ENCODE data around the gene ARL13A.
"Not testable (repeated sequence)": the region's sequence is repeated elsewhere in the genome, so short reads cannot be mapped to it uniquely, and the experiment has no call there.

ARL13A gene

DNA sequence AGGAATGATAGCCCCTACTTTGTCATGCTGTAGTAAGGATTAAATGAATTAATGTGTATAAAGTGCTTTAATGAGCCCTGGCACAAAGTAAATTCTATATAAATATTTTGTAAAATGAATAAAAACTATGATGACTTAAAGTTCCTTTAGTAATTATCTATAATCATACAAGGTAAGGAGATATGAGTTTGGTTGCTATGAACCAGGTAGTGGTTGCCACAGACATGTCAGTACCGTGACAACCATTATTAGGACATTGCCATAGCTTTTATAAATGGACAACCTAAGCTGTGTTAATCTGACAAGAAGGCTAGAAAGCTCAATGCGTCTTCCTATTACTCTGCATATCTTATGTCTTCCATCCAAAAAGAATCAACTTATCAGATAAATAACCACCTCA is at the start of gene ARL13A:
ARL13A (plus strand) TSS at position 301 of the 400 bp plus-strand sequence. CDS start 3,982 bp downstream, outside the sequence.
- no peak for DNase-seq

DNA sequence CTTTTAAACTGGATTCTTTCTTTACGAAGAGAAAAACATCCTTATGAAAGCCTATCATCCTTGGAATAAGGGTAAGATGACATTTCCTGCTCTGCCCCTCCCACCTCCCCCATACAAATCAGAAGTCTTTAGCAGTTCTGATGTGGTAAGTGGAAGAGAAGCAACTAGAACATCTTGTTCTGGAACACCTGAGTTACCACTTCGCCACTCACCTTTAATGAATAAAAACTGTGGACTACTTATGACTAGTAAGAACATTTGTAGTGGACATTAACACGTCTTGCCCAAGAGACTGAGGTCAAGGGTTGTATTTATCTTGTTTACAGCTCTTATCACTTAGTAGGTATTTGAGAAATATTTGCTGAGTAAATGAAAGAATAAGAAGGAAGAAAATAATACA is 45.1 kb upstream of the ARL13A start:
- no peak for DNase-seq

DNA sequence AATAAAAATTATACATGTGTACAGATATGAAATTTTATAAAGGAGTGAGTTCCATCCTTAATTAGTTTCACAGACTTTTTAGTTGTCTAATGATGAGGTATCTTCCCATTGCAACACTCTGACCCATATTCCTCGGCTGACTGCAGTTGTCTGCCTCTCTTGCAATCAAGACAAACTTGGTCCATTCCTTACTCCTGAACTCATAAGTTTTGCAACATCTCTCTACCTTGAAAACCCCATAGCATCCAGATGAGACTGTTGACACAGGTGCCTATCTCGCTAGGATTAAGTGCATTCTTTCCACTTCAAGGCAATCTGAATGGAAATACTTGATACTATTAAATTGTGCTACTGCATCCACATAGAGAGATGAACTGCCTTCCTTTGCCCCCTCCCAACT is 43.1 kb upstream of the ARL13A start:
- peak; percentile 35 for DNase-seq

DNA sequence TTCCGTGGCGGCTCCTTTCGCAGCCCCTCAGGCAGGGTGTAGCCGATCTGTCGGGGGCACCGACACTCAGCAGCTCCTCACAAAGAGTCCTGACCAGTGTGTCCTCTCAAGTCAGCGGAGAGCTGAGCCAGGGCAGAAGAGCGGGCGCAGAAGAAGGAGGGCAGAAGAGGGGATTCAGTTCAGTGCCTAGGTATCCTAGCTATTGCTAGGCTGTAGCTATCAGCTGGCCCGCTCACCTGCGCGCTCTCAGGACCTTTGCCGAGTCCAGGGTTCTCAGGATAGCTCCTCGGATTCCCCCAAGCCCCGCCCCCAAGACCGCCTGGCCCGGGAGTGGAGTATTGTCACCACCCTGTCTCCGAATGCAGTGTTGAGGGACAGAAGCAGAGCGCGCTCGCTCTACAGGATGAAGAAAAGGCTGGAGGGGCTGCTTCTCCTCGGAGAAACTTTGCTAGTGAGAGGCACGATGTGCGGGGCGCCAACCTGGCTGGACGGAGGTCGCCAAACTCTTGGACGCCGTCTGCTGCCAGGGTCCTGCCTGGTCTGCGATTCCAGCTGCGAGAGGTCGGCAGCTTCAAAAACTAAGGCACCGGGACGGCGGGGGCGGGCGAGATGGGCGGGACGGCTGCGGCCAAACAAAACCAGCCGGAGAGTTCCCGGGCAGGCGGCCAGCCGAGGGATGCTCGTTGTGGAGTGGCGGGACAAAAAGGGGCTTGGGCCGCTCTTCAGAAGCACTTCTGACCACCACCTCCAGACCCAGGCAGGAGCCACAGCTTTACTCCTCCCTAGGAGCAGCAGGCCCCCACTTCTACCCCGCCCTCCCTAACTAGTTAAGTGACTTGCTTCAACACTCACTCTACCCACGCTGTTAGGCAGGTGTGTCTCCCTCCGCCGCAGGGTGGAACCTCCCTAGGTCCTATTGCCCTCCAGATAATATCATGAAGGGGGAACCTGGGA is 40.6 kb upstream of the ARL13A start, which contains the start of gene XKRX:
XKRX (minus strand) TSS at position 258 of the 954 bp plus-strand sequence. CDS start 613 bp downstream, outside the sequence.
- no peak for DNase-seq

DNA sequence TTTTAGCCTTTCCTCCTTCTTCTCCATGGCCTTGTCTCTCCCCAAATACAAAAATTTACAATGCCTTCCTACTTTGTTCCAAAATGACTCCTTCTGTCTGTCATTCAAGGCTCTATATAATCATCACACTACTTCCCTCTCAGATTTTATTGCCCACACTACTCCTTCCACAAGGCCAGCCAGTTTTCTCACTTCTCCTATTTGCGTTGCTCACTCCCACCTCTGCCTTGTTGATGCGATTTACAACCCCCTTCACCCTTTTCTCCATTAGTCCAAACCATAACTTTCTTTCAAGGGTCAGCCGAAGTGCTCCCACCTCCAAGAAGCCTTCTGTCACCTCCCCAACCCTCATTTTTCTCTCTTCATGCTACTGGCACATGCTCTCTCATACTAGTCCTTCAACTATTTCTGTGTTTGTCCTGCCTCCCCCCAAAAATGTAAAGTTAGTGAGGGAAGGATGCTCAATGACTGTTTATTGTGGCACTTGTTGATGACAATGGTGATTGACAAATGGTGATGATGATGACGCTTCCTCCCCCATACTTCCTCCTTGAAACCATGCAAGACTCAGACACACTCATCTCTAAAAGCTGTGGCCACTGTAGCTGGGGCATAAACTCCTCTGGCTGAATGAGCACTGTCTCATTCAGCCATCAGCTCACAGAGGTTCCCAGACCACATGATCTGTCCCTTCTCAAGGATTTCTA is 38.1 kb upstream of the ARL13A start:
- DNase-seq = no peak

DNA sequence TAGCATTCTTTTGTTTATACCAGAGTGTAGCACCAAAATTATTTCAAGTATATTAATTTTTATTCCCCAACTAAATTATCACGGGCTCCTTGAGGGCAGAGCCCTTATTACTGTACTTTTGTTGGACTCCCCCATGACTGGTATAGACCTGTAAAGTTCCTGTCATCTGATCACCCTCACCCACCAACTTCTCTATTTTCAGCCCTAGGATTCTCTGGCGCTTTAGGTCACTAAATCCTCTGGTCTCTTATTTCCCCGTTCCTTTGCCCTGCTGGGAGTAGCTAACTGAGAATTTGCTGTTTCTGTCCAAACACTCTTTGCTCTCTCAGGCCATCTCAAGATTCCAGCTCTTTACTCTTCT is 37.6 kb upstream of the ARL13A start:
- DNase-seq = no peak

DNA sequence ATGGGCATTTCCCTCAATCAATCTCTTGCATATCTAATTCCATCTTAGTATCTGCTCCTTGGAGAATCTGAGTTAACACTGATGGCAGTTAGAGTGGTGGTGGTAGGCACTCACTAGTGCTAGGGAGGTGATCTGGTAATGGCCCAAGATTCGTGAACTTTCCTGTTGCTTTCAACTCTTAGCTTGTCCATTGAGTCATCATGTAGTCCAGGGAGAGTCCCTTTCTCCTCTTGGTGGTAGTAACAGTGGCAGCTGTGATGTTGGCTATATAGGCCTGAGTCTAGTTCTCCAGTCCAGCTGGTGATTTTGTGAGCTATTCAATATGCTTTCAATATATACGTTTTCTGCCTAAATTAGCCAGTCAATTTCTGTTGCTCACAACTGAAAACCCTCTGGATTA is 33.7 kb upstream of the ARL13A start:
- no peak for DNase-seq

DNA sequence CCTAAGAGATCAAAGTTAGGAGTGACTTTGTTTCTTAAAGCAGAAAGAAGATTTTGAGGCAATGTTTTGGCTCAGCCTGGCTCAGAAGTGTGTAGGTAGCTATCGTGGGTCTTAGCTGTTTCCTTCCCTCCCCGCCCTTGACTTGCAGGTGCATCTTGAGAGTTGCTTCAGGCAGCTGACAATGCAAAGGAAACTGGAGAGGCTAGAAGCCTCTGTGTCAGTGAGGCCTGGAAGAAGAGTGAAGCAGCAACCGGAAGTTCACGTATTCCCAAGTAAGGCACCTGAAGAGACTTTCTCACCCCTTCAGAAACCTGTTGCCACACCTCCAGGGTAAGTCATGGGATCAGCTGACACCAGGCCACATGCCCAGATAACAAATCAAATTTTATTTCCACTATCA is 30.2 kb upstream of the ARL13A start:
- DNase-seq = no peak

DNA sequence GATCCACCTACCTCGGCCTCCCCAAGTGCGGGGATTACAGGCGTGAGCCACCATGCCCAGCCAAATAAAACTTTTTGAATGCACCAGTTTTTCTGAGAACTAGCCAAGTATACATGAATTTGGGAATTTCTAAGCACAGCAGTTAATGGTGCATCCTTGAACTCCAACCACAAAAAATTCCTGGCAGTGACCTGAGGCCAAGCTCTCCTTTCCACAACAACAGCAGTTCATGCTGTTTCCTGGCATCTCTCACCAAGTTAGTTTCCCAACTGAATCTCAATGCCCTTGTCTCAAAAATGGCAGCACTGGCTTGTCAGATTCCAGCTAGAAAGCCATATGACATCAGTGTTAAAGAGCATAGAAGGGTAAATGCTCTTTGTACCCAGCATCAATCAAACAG is 24.9 kb upstream of the ARL13A start:
- DNase-seq = no peak

DNA sequence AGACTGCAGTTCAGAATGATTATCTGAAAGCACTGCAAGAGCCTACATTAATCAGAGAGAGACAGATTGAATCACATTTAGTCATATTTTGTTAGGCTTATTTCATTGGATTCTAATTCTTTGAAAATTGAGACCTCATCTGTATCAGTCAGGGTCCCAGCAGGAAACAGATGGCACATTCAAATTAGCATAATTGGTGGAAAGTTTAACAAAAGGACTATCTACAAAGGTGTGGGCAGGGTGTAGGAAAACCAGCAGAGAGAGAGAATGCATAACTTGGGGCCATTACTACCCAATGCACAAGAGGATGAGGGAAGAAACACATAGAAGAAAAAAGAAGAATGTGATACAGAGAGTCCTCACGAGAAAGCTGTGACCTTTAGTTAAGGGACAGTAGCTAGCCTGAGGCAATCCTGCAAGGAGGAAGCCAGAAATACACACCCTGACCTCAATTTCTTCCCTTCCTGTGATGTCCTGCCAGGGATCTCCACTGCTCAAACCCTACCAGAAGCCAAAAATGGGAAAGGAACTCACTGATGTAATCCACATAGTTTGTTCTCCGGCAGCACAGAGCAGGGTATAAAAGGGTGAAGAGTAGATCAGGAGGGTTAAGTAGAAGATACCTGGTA is 23.1 kb upstream of the ARL13A start:
- DNase-seq = peak; percentile 9

DNA sequence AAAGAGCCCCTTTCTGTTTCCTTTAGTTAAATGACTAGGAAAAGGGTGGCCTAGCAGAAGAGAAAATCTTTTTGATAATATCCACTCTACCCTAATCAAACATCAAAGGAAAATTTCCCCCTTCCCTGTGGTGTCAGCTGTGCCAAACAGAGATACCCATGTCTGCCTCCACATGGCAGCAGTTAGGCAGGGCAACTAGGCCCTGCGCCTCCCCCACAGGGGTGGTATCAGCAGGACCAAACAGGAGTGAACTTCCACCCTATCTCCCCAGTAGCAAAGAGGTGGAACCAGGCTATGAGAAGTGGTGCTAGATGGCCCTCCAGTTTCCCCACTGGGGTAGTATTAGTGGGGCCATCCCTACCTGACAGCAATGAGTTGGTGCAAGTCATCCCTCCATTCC is 21.0 kb upstream of the ARL13A start:
- DNase-seq = no peak

DNA sequence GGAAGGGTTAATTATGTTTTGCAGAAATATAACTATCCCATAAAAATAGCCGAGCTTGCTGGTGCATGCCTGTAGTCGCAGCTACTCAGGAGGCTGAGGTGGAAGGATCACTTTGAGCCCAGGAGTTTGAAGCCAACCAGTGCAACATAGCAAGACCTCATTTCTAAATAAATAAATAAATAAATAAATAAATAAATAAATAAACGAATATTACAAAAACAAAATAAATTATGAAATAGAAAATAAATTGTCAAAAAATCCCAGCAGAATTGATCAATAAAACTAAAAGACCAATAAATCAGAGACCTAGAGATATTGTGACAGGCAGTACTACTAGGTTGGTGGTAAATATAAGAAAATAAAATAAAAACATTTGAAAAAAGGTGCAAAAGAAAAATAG is 6.7 kb upstream of the ARL13A start:
- no peak for DNase-seq

DNA sequence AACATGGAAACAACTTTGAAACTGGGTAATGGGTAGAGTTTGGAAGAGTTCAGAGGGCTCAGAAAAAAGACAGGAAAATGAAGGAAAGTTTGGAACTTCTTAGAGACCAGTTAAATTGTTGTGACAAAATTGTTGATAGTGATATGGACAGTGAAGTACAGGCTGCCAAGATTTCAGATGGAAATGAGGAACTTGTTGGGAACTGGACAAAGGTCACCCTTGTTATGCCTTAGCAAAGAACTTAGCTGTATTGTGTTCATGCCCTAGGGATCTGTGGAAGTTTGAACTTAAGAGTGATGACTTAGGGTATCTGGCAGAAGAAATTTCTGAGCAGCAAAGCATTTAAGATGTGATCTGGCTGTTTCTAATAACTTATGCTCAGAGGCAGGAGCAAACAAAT is 5.1 kb upstream of the ARL13A start:
- DNase-seq = no peak

DNA sequence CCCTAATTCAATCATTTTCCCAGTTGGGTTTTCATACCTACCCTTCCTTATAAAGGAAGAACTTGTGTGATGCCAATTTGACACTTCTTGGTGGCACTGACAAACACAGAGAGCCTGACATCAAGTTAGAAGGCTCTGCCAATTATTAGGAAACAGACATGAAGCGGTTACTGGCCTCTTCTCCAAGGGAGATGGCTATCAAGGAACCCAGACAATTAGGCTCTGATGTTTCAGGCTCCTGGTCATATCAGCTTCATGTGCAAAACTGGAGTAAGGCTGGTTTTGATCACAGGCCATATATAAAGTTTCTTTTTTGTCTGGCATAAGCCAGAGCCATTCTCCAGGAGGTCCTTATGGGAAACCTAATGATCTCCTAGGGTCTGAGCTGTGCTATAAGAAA is 428 bp downstream of the ARL13A start:
- DNase-seq = no peak

DNA sequence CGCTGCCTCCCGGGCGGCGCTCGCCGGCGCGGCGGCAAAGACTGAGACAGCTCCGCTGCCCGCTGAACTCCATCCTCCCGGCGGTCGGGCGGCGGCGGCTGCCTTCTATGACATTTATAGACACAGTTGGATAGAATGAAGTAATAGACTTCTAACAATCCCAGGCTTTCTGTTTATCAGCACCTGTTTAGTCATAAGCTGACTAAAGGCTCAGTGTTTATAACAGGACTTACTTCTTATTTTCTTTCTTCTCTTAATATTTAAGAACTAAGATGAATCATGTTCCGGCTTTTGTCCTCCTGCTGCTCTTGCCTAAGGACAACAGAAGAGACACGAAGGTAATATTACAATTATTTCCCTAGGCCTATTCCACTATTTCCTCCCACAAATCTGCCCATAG is 3.9 kb downstream of the ARL13A start:
- peak; percentile 43 for DNase-seq

DNA sequence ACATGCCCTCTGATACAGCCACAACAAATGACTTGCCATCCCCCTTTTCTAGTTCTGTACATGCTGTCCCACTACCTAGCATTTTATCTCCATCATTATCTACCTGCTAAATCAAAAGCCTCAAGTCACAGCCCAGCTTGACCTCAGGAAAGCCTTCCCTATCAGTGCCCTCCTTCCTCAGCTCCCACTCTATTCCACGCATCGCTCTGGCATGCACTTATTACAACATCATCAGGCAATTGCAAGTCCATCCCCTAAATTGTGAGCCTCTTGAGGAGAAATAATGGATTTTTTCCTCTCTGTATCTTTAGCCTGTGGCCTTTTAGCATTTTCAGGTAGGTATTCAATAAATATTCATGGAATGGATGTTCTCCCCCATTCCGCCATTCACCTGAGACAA is 5.7 kb downstream of the ARL13A start:
- peak; percentile 68 for DNase-seq

DNA sequence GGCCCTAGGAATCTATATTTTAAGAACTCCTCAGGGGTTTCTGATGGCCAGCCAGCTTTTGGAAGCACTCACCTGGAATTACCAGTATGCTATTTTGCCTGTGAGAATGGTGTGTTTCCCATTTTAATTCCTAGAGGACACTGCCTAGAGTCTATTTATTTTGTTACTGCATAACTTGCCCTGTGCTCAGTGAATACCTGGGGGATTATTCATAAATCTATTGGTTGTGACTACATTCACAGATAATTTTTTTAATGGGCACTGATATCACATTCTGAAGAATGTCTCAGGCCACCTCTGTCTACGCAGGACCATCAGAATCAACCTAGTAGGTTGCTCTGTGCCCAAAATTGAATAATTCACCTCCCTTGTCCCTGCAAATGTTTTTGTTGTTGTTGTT is 6.7 kb downstream of the ARL13A start:
- DNase-seq = no peak

DNA sequence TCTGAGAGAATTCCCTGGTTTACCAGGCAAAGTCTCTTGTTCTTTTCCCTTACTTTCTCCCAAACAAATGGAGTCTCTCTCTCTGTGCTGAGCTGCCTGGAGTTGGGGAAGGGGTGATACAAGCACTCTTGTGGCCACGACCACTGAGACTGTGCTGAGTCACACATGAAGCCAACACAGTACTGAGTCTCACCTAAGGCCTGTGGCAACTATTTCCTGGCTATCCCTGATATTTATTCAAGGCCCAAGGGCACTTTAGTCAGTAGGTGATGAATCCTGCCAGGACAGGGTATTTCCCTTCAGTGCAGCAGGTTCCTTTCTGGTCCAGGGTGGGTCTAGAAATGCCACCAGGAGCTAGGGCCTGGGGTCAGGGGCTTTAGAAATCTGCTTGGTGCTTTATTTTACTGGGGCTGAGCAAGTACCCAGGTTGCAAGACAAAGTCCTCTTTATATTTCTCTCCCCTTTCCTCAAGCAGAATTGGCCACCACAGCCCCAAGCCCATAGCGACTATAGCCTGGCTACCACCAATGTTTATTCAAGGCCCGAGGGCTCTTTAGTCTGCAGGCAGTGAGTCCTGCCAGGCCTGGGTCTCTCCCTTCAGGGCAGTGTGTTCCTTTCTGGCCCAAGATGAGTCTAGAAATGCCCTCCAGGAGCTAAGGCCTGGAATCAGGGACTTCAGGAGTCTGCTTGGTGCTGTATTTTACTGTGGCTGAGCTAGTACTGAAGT is 10.5 kb downstream of the ARL13A start:
- no peak for DNase-seq

DNA sequence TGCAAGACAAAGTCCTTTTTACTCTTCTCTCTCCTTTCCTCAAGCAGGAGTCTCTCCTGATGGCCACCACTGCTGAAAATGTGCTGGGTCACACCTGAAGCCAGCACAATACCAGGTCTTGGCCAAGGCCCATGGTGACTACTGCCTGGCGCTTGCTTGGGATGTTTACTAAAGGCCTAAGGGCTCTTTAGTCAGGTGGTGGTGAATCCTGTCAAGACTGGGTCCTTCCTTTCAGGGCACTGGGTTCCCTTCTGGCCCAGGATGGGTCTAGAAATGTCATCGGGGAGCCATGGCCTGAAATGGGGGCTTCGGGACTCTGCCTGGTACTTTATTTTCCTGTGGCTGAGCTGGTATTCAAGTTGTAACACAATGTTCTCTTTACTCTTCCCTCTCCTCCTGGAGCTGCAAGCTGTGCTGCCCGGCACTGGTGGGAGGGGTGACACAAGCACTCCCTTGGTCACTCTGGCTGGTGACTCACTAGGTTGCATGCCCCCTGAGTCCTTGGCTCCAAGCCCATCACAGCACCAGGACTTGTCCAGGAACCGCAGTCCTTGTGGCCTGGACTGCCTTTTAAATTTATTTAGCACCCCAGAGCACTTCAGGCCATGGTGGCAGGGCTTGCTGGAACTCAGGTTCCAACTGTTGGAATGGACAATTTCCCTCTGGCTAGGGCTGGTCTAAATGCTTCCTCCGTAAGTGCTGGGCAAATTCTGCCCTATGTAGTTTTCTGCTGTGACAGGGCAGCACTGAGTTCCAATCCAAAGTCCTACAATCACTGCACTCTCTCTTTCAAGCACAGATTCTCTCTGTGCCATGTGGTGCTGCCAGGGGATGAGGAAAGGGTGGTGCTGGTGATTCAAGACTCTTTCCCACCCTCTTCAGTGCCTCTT is 11.3 kb downstream of the ARL13A start:
- DNase-seq = no peak

DNA sequence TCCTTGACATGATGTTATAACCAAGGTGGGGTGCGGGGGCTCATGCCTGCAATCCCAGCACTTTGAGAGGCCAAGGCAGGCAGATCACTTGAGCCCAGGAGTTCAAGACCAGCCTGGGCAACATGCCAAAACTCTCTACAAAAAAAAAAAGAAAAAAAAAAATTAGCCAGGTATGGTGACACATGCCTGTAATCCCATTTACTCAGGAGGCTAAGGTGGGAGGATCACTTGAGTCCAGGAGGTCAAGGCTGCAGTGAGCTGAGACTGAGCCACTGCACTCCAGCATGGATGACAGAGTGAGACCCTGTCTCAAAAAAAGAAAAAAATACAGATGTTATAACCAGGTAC is 12.0 kb downstream of the ARL13A start:
- DNase-seq = not testable (repeated sequence)

DNA sequence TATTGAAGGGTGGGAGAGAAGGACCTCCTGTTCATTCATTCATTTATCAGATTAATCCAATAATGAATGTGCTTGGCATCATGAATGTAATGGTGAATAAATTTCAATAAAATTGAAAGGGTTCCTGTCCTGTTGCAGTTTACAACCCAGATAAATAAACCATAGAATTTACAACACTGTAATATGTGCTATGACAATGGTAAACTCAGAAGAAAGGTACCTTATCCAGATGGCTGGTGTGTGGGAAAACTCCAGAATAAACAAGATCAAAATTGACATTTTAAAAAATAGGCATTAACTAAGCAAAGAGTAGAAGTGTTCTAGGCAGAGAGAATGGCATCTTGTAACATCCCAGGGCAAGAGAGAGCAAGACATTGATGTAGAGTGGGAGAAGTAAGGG is 15.3 kb downstream of the ARL13A start:
- no peak for DNase-seq

DNA sequence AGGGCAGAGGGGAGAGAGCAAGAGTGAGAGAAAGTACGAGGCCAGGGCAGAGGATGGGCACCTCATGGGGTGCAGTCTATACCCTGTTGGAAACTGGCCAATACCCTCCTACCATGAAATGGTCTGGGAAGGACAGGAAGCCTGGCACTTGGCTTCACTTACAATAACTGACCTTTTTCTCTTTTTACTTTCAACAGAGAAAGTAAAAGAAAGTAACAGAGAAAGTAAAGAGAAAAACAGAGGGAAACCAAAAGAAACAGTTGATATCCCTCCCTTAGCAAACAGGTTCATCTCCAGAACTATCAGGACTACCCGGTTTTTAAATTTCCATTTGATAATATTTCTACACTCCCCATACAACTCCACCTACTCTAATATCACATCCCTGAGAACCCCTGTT is 20.6 kb downstream of the ARL13A start:
- DNase-seq = no peak

Measured in NCI-H226 (cell line).